Stimulated activated naive CD8-positive, alpha-beta T cell treated with anti-CD3 and anti-CD28 coated beads, Interleukin-15, amount 100 ng/mL, for 72 hours (primary cell): ENCODE measurements around the gene KHDC4.

Source experiments
- ATAC-seq: fragments of 150-1000 bp; cut with Tn5 transposase; 2 replicates; pipeline ENCODE4 v1.10.0; 2021; ENCODE audit warnings: mild to moderate bottlenecking, moderate library complexity
- DNase-seq, 2 donors: peaks; one replicate each; pipeline ENCODE4 v3.0.0; 2021 to 2022
- H3K27ac Mint-ChIP-seq, 2 donors: one replicate each; pipeline ENCODE4 v1.8.0; 2022; ENCODE audit warnings: mild to moderate bottlenecking in 2 of 2, mixed read lengths in 2 of 2, moderate library complexity in 2 of 2
- H3K27me3 Mint-ChIP-seq: one replicate; pipeline ENCODE4 v1.8.0; 2022; ENCODE audit warnings: mixed read lengths
- H3K4me1 Mint-ChIP-seq: one replicate; pipeline ENCODE4 v1.8.0; 2022; ENCODE audit warnings: mild to moderate bottlenecking, mixed read lengths
- H3K4me3 Mint-ChIP-seq, 2 donors: one replicate each; pipeline ENCODE4 v1.8.0; 2022; ENCODE audit warnings: mild to moderate bottlenecking in 2 of 2, mixed read lengths in 2 of 2, moderate library complexity in 1 of 2
- H3K9me3 Mint-ChIP-seq, 2 donors: one replicate each; pipeline ENCODE4 v1.8.0; 2022; ENCODE audit warnings: mixed read lengths in 2 of 2

KHDC4 gene

GRCh38 chr1:155957411-155957915 is 23.2 kb upstream of the KHDC4 start:
- H3K4me1 Mint-ChIP-seq = peaks cover 27% of the 10 kb centered on the region
- no peak for ATAC-seq
- no peaks in the 10 kb centered on the region for H3K9me3 Mint-ChIP-seq
- H3K27me3 Mint-ChIP-seq = no peaks in the 10 kb centered on the region
- H3K27ac Mint-ChIP-seq = peak overlapping the region; percentile 72 to 89
- no peak overlapping the region for H3K4me3 Mint-ChIP-seq
- no peak for DNase-seq

GRCh38 chr1:155954645-155955044 is 20.4 kb upstream of the KHDC4 start:
- Mint-ChIP-seq H3K27me3 (no peaks in the 10 kb centered on the region), H3K27ac (peak overlapping the region in 1 of 2 donors; percentile 6), H3K4me3 (no peak overlapping the region), H3K9me3 (no peaks in the 10 kb centered on the region), H3K4me1 (peaks cover 22% of the 10 kb centered on the region)
- ATAC-seq (no peak), DNase-seq (no peak)

- peak overlapping the region in 1 of 2 donors; percentile 95 for H3K27ac Mint-ChIP-seq
- H3K9me3 Mint-ChIP-seq = no peaks in the 10 kb centered on the region
- ATAC-seq (no peak), DNase-seq (no peak)
- H3K27me3 Mint-ChIP-seq = no peaks in the 10 kb centered on the region
- no peak overlapping the region for H3K4me3 Mint-ChIP-seq
- peaks cover 36% of the 10 kb centered on the region for H3K4me1 Mint-ChIP-seq
Observed at GRCh38 chr1:155952505-155952890, 18.3 kb upstream of the KHDC4 start.

GRCh38 chr1:155951753-155952504 is 17.7 kb upstream of the KHDC4 start:
- H3K9me3 Mint-ChIP-seq = no peaks in the 10 kb centered on the region
- ATAC-seq (peak; percentile 54), DNase-seq (no peak)
- H3K4me3 Mint-ChIP-seq = no peak overlapping the region
- peak overlapping the region; percentile 84 to 95 for H3K27ac Mint-ChIP-seq
- no peaks in the 10 kb centered on the region for H3K27me3 Mint-ChIP-seq
- H3K4me1 Mint-ChIP-seq = peaks cover 42% of the 10 kb centered on the region

GRCh38 chr1:155950829-155951228 is 16.6 kb upstream of the KHDC4 start:
- DNase-seq (no peak), ATAC-seq (no peak)
- H3K27ac Mint-ChIP-seq = peak overlapping the region in 1 of 2 donors; percentile 86
- no peak overlapping the region for H3K4me3 Mint-ChIP-seq
- no peaks in the 10 kb centered on the region for H3K27me3 Mint-ChIP-seq
- peaks cover 53% of the 10 kb centered on the region for H3K4me1 Mint-ChIP-seq
- H3K9me3 Mint-ChIP-seq = no peaks in the 10 kb centered on the region

- Mint-ChIP-seq H3K4me1 (peaks cover 82% of the 10 kb centered on the region), H3K27me3 (no peaks in the 10 kb centered on the region), H3K27ac (peak overlapping the region; percentile 86 to 94), H3K4me3 (peak overlapping the region; percentile 6 to 24), H3K9me3 (no peaks in the 10 kb centered on the region)
- no peak for DNase-seq
- ATAC-seq = no peak
Observed at GRCh38 chr1:155947741-155948140, 13.5 kb upstream of the KHDC4 start.

GRCh38 chr1:155947292-155947691 is 13.1 kb upstream of the KHDC4 start:
- Mint-ChIP-seq H3K27ac (peak overlapping the region; percentile 86 to 94), H3K27me3 (no peaks in the 10 kb centered on the region), H3K4me1 (peaks cover 82% of the 10 kb centered on the region), H3K4me3 (peak overlapping the region; percentile 71 to 77), H3K9me3 (no peaks in the 10 kb centered on the region)
- no peak for ATAC-seq
- no peak for DNase-seq

GRCh38 chr1:155946633-155947219 is 12.5 kb upstream of the KHDC4 start:
- ATAC-seq (peak; percentile 61), DNase-seq (no peak)
- H3K9me3 Mint-ChIP-seq = no peaks in the 10 kb centered on the region
- peak overlapping the region; percentile 71 to 77 for H3K4me3 Mint-ChIP-seq
- peaks cover 82% of the 10 kb centered on the region for H3K4me1 Mint-ChIP-seq
- H3K27ac Mint-ChIP-seq = peak overlapping the region; percentile 86 to 94
- no peaks in the 10 kb centered on the region for H3K27me3 Mint-ChIP-seq

- no peak for DNase-seq
- Mint-ChIP-seq H3K27ac (peak overlapping the region; percentile 93 to 94), H3K4me1 (peaks cover 93% of the 10 kb centered on the region), H3K27me3 (no peaks in the 10 kb centered on the region), H3K4me3 (peak overlapping the region in 1 of 2 donors; percentile 40), H3K9me3 (no peaks in the 10 kb centered on the region)
- no peak for ATAC-seq
Observed at GRCh38 chr1:155944444-155944799, 10.2 kb upstream of the KHDC4 start.

GRCh38 chr1:155942578-155943141 is 8.4 kb upstream of the KHDC4 start:
- Mint-ChIP-seq H3K9me3 (no peaks in the 10 kb centered on the region), H3K27ac (peak overlapping the region; percentile 73 to 97), H3K4me3 (peak overlapping the region in 1 of 2 donors; percentile 16), H3K27me3 (no peaks in the 10 kb centered on the region), H3K4me1 (peaks cover 96% of the 10 kb centered on the region)
- ATAC-seq (no peak), DNase-seq (no peak)

GRCh38 chr1:155941845-155942531 is 7.8 kb upstream of the KHDC4 start:
- peak overlapping the region; percentile 3 to 31 for H3K4me3 Mint-ChIP-seq
- ATAC-seq (no peak), DNase-seq (no peak)
- peak overlapping the region; percentile 94 to 97 for H3K27ac Mint-ChIP-seq
- no peaks in the 10 kb centered on the region for H3K9me3 Mint-ChIP-seq
- peaks cover 89% of the 10 kb centered on the region for H3K4me1 Mint-ChIP-seq
- H3K27me3 Mint-ChIP-seq = no peaks in the 10 kb centered on the region

GRCh38 chr1:155940993-155941844 is 7.0 kb upstream of the KHDC4 start, which contains the start of gene RXFP4:
RXFP4 (plus strand) TSS chr1:155941638; CDS start chr1:155941710, 72 bp downstream.
- Mint-ChIP-seq H3K4me1 (peaks cover 82% of the 10 kb centered on the region), H3K9me3 (no peaks in the 10 kb centered on the region), H3K4me3 (peak within 1 kb of the TSS; percentile 34 to 51), H3K27me3 (no peaks in the 10 kb centered on the region), H3K27ac (peak within 1 kb of the TSS; percentile 94 to 97)
- peak; percentile 39 for ATAC-seq
- DNase-seq = no peak

GRCh38 chr1:155940482-155940992 is 6.3 kb upstream of the KHDC4 start:
- peak; percentile 55 for ATAC-seq
- no peaks in the 10 kb centered on the region for H3K27me3 Mint-ChIP-seq
- H3K27ac Mint-ChIP-seq = peak overlapping the region; percentile 94 to 97
- H3K4me1 Mint-ChIP-seq = peaks cover 79% of the 10 kb centered on the region
- H3K4me3 Mint-ChIP-seq = peak overlapping the region; percentile 34 to 51
- no peak for DNase-seq
- H3K9me3 Mint-ChIP-seq = no peaks in the 10 kb centered on the region

- H3K4me1 Mint-ChIP-seq = peaks cover 59% of the 10 kb centered on the region
- H3K27me3 Mint-ChIP-seq = no peaks in the 10 kb centered on the region
- no peaks in the 10 kb centered on the region for H3K9me3 Mint-ChIP-seq
- no peak overlapping the region for H3K4me3 Mint-ChIP-seq
- DNase-seq (no peak), ATAC-seq (peak; percentile 21)
- peak overlapping the region; percentile 16 to 35 for H3K27ac Mint-ChIP-seq
Observed at GRCh38 chr1:155938220-155938627, 4.0 kb upstream of the KHDC4 start.
